T-helper 2 cell treated with Interferon-gamma antibody and Interleukin-4, amounts not matched to agents 100 ng/mL and 5 ng/mL, for 36 hours (primary cell): ENCODE results near the gene ATRIP. TPM values are rescaled to one million over a fixed set of nuclear protein-coding genes. Genes with fewer than 3 reads are reported as not detected.
"Not testable (repeated sequence)": the region's sequence is repeated elsewhere in the genome, so short reads cannot be mapped to it uniquely, and the experiment has no call there.

Experiments used
- intact Hi-C: fragments of 100-400 bp; cut with micrococcal nuclease; formaldehyde crosslinking; loops from one replicate; pipeline ENCODE4 v1.15.1; 2023
- total RNA-seq: library from RNA; stranded (reverse); gene quantifications from 2 replicates; pipeline ENCODE4 v1.2.3, GENCODE V29; 2022

Gene ATRIP
- total RNA-seq, 1 donor from 2014 or later = 17.2 TPM

DNA sequence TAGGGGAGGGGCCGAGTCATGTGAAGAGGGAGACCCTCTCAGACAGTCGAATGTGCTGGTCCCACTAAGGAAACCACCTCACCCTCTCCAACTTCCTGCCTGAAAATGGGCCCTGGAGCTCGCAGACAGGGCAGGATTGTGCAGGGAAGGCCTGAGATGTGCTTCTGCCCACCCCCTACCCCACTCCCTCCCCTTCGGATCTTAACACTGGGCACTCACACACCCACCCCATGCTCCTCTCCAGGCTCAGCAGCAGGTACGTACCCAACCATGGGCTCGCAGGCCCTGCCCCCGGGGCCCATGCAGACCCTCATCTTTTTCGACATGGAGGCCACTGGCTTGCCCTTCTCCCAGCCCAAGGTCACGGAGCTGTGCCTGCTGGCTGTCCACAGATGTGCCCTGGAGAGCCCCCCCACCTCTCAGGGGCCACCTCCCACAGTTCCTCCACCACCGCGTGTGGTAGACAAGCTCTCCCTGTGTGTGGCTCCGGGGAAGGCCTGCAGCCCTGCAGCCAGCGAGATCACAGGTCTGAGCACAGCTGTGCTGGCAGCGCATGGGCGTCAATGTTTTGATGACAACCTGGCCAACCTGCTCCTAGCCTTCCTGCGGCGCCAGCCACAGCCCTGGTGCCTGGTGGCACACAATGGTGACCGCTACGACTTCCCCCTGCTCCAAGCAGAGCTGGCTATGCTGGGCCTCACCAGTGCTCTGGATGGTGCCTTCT, 20.0 kb downstream of the ATRIP start:
- intact Hi-C loops = loop anchor here (1.0 kb wide), 2 partner anchors 13 to 82 kb away; no protein-coding TSS in a partner anchor

DNA sequence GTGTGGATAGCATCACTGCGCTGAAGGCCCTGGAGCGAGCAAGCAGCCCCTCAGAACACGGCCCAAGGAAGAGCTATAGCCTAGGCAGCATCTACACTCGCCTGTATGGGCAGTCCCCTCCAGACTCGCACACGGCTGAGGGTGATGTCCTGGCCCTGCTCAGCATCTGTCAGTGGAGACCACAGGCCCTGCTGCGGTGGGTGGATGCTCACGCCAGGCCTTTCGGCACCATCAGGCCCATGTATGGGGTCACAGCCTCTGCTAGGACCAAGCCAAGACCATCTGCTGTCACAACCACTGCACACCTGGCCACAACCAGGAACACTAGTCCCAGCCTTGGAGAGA, 20.5 kb downstream of the ATRIP start:
- intact Hi-C loops = no loop called here

DNA sequence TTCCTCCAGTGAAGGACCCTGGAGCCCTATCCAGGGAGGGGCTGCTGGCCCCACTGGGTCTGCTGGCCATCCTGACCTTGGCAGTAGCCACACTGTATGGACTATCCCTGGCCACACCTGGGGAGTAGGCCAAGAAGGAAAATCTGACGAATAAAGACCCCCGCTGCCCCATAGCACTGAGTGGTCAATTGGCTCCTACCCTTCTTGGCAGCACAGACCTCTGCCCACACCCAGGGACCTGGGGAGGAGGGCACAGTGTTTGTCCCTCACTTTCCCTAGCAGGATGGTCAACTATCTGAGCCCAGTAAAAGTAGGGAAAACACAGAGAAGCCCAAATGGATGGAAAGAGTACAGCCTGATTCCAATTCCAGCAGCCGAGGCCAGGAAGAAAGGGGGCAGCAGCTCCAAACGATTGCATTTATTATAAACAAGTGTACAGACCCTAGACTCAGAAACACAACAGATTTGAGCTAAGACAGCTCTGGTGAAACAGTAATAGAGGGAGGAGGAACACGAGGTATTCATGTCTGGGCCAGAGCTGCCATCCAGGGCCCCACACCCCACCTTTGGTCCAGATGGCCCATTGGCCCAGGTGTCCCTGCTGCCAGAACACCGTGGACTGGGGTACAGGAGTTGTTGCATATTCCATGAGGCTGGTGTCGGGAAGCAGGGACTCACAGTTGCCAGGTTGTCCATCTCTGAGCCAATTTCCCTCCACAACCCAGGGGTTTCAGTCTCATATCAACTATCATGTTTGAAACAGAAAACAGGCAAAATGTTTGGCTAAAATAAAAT, 21.1 kb downstream of the ATRIP start:
- intact Hi-C loops = no loop called here

GRCh38 chr3:48468329-48468731, 21.8 kb downstream of the ATRIP start:
- intact Hi-C loops = no loop called here

DNA sequence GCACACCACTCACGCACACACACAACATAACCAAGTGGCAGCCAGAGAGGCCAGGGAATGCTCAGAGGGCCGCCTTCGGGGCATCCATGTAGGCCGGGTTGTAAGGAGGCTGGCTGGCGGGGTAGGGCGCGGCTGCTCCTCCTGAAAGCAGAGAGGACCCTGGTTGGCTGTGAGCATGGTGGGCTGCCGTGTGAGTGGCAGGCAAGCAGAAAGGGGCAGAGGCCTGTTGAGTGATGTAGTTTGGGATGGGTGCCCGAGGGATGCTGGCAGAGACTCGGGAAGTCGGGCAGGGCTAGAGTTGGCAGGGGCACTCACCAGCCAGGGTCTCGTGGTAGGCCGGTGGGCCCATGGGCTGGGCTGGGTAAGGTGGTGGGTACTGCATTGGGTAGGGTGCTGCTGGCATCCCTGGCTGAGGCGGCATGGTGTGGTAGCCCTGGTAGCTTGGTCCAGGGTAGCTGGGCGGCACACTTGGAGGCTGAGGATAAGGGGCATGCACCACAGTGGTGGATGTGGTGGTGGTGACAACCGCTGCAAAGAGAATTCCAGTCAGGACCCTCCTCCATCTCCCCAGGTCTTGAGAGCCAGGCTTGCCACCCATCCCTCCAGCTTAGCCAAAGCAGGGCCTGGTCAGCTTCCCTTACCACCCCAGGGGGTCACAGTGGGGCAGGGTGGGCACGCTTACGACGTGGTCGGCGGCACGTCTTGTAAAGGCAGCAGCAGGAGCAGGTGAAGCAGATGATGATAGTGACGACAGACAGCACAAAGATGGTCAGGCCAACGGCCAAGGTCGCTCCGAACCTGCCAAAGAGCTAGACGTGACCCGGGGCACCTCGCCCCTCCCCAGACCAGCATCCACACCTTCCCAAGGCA, 22.7 kb downstream of the ATRIP start:
- intact Hi-C loops = no loop called here

DNA sequence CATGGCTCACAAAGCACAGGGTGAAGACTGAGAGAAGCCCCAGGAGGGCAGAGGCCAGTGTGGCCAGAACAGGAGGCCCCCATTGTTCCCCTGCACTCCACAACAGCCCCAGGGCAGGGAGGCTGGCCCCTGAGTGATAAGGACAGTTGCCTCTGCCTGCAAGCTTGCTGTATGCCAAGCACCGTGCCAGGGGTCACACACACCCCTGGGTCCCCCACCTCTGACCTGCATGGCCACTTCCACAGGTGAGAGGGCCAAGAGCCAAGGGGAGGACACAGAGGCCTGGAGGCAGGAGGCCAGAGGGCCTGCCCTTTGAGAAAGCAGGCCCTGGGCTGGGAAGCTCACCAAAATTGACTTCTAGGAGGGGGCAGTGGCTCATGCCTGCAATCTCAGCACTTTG, 23.7 kb downstream of the ATRIP start:
- intact Hi-C loops = no loop called here

DNA sequence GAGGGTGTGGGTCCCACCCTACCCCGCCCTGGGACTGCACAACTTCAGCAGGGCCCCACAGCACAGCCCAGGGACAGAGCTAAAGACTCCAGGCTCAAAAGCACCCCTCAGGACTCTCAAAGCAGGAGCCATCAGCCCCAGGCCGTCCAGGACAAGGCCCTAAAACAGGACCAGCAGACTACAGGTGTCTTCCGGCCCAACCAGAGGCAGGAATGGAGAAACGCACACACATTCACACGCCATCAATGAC, 26.1 kb downstream of the ATRIP start:
- intact Hi-C loops = loop anchor here (1.0 to 2.0 kb wide), 3 partner anchors 32 to 184 kb away; partner anchors contain the start of genes CCDC51, PFKFB4 and TMA7

DNA sequence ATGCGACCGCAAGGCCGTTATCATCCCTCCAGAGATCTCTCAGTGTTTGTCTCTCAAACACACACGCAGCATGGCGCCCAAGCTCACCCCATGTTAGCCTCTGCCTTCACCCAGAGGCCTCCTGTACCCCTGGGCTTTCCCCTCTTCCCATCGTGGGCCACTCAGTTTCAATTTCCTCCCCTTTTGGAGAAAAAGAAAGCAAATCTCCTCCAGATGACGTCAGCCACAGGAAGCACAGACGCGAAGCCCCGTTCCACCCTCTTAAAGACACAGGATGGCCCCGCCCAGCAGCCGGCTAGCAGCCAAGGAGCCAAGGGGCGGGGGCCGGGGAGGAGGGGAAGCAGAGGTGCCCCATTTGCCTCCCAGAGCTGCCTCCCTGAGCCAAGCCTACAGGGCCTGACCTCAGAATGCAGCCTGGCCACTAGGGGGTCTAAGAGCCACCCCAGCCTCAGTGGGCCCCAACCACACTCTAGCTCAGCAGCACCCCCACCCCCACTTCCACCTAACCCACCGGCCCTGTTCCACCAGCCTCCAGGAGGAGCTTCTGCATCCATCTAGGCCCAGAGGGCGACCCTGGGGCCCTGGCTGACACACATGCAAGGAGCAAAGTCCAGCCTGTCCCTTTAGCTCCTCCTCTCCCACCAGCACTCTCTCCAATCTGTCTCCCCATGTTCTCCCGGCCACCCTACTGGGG, 26.5 kb downstream of the ATRIP start:
- intact Hi-C loops = loop anchor here (1.0 to 2.0 kb wide), 3 partner anchors 32 to 183 kb away; partner anchors contain the start of genes CCDC51, PFKFB4 and TMA7

DNA sequence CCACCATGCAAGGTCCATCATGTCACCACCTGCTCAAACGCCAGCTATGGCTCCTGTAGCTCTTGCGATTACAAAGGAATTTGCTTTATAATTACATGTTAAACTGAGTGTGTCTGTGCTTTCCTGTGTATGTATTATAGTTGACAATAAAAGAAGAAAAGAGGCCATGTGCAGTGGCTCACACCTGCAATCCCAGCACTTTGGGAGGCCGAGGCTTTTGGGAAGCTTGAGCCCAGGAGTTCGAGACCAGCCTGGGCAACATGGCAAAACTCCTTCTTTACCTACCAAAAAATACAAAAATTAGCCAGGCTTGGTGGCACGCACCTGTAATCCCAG, 27.0 kb downstream of the ATRIP start:
- intact Hi-C loops = loop anchor here (2.0 kb wide), 2 partner anchors 33 to 83 kb away; partner anchors contain the start of genes CCDC51, PFKFB4 and TMA7

DNA sequence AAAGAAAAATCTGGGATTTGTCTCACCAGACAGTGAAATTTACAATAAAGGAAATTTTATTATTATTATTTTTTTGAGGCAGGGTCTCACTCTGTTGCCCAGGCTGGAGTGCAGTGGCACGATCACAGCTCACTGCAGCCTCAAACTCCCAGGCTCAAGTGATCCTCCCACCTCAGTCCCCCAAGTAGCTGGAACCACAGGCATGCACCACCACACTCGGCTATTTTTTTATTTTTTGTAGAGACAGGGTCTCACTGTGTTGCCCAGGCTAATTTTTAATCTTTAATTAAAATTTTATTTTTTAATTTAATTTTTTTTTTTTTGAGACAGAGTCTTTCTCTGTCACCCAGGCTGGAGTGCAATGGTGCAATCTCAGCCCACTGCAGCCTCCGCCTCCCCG, 27.5 kb downstream of the ATRIP start:
- intact Hi-C loops = not testable (repeated sequence)

GRCh38 chr3:48474619-48475018, 28.1 kb downstream of the ATRIP start:
- intact Hi-C loops = no loop called here

- intact Hi-C loops = no loop called here
Observed at GRCh38 chr3:48475188-48475587, 28.7 kb downstream of the ATRIP start.

- intact Hi-C loops = no loop called here
Observed at GRCh38 chr3:48476426-48477053, 30.0 kb downstream of the ATRIP start.

- intact Hi-C loops = loop anchor here (2.0 kb wide), 2 partner anchors 29 to 37 kb away; no protein-coding TSS in a partner anchor
Observed at GRCh38 chr3:48477959-48478520, 31.5 kb downstream of the ATRIP start.

GRCh38 chr3:48478626-48479555, 32.4 kb downstream of the ATRIP start:
- intact Hi-C loops = loop anchor here (1.0 to 2.0 kb wide), 3 partner anchors 13 to 36 kb away; a partner anchor contains a TSS

GRCh38 chr3:48480891-48481290, 34.4 kb downstream of the ATRIP start:
- intact Hi-C loops = not testable (repeated sequence)

- intact Hi-C loops = not testable (repeated sequence)
Observed at GRCh38 chr3:48482822-48483221, 36.3 kb downstream of the ATRIP start.

DNA sequence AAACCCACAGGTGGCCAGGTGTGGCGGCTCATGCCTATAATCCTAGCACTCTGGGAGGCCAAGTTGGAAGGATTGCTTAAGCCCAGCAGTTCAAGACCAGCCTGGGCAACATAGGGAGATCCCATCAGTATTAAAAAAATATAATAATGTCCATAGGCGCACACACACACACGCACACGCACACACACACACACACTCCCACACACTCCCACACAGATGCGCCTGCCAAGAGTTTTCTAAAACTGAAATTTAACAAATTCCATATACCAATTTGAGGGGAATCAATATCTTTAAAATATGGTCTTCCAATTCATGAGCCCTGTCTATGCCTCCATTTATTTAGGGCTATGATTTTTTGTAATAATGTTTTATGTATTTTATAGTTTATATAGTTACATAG, 40.4 kb downstream of the ATRIP start:
- intact Hi-C loops = no loop called here
